Gastrocnemius medialis (tissue), 4 donors: ENCODE measurements around the gene AURKAIP1. TPM values are rescaled to one million over a fixed set of nuclear protein-coding genes. Genes with fewer than 3 reads are reported as not detected.

Experiments
- ATAC-seq, 2 donors: fragments of 150-250 bp; one replicate each; pipeline ENCODE4 v1.9.1; 2016
- DNase-seq, 2 donors: peaks; one replicate each; pipeline ENCODE4 v3.0.0-alpha.2; 2019
- H3K27ac ChIP-seq, 4 donors: fragments of 200-600 bp; sonication (generic); 1 replicate in 1 of 4; 2 replicates in 3 of 4; pipeline ENCODE4 v1.5.1; 2016 to 2018; ENCODE audit warnings: mild to moderate bottlenecking in 2 of 4, moderate library complexity in 1 of 4
- H3K27me3 ChIP-seq, 3 donors: fragments of 200-600 bp; sonication (generic) in 2 of 3; 1 replicate in 1 of 3; 2 replicates in 2 of 3; pipeline versions ENCODE4 v1.5.1 to v1.6.0; 2016 to 2019; ENCODE audit warnings: mild to moderate bottlenecking in 1 of 3, moderate library complexity in 1 of 3
- H3K36me3 ChIP-seq, 2 donors: fragments of 200-600 bp; sonication (generic) in 1 of 2; one replicate each; pipeline ENCODE4 v1.5.1; 2017 to 2018
- H3K4me1 ChIP-seq, 2 donors: fragments of 200-600 bp; sonication (generic) in 1 of 2; one replicate each; pipeline ENCODE4 v1.5.1; 2016 to 2017; ENCODE audit warnings: mild to moderate bottlenecking in 2 of 2
- H3K4me3 ChIP-seq, 4 donors: fragments of 200-600 bp; sonication (generic) in 3 of 4; 1 replicate in 1 of 4; 2 replicates in 3 of 4; pipeline ENCODE4 v1.5.1; 2016 to 2019; ENCODE audit warnings: mild to moderate bottlenecking in 2 of 4
- H3K9me3 ChIP-seq, 3 donors: fragments of 200-600 bp; sonication (generic) in 2 of 3; 1 replicate in 1 of 3; 2 replicates in 2 of 3; pipeline ENCODE4 v1.5.1; 2016 to 2019
- CTCF ChIP-seq, 5 experiments: fragments of 450-650 bp in 3 of 5; fragments of 200-600 bp in 2 of 5; sonication (generic) in 2 of 5; IDR thresholded peaks in 4 of 5; conservative IDR thresholded peaks in 1 of 5; 1 replicate in 4 of 5; 2 replicates in 1 of 5; pipeline ENCODE4 v1.5.1; 2016 to 2019; ENCODE audit warnings: antibody characterized with exemption in 5 of 5, mild to moderate bottlenecking in 3 of 5, moderate library complexity in 3 of 5
- POLR2A ChIP-seq, 2 donors: fragments of 450-650 bp; IDR thresholded peaks; one replicate each; pipeline ENCODE4 v1.6.1; 2017; ENCODE audit warnings: antibody characterized with exemption in 2 of 2, mild to moderate bottlenecking in 2 of 2, moderate library complexity in 2 of 2
- in situ Hi-C, 4 donors: fragments of 200-750 bp; cut with MboI; loops; one replicate each; pipeline versions ENCODE4 v1.15.0 to v1.8.0; 2017; ENCODE audit warnings: low sequenced_read_pairs in 4 of 4
- intact Hi-C: fragments of 100-400 bp; cut with DNase I; formaldehyde crosslinking; loops from one replicate; pipeline ENCODE4 v1.15.1; 2023; ENCODE audit warnings: low total_unique reads
- microRNA-seq, 2 donors: library from miRNA; unstranded; fragments of <30 nt; microRNA quantifications; one replicate each; pipeline ENCODE4, GENCODE V29; 2016; ENCODE audit warnings: borderline replicate concordance in 2 of 2
- total RNA-seq, 4 donors: library from RNA; depleted of rRNA; stranded (reverse); fragments of >200 nt; gene quantifications; one replicate each; pipeline versions ENCODE4 v1.1.0 to v1.2.3, GENCODE V29; 2016

AURKAIP1 gene
- total RNA-seq, 4 donors from 2014 or later = 165 to 450 (median 234) TPM

- Histone ChIP-seq H3K4me3 (peak overlapping the region; percentile 78 to 95 (median 85)), H3K27ac (peak overlapping the region; percentile 86 to 97 (median 92)), H3K36me3 (peaks cover 0 to 23% of the 10 kb centered on the region in 2 donors), H3K4me1 (peaks cover 43 to 53% of the 10 kb centered on the region in 2 donors), H3K9me3 (no peaks in the 10 kb centered on the region), H3K27me3 (no peaks in the 10 kb centered on the region)
- intact Hi-C loops (loop anchor here (2.0 kb wide), 2 partner anchors 15 to 25 kb away; partner anchors contain the start of genes DVL1 and PUSL1), in situ Hi-C loops (no loop called here)
- ATAC-seq (peak; percentile 10 to 28), DNase-seq (no peak)
- no peak for TF ChIP-seq POLR2A (IDR thresholded peaks at IDR 0.05)
- TF ChIP-seq CTCF (IDR thresholded peaks at IDR 0.05 in 4 of 5, conservative IDR thresholded peaks at IDR 0.05 in 1 of 5) = no peak
Measured at GRCh38 chr1:1324084-1324523, 50.9 kb downstream of the AURKAIP1 start.

Small RNAs within 50 kb of the gene (microRNA-seq; reads per million reads assigned to microRNA genes)
- 0 reads per million in 2 donors for gene MIR6808

Other genes starting within 250 kb of the AURKAIP1 start
- under 1 TPM in 2 of 4 donors, not detected in 2; 0.13 to 0.16 TPM for gene TTLL10, start 201.3 kb downstream of the AURKAIP1 start, total RNA-seq
- not detected for gene TNFRSF18, start 168.6 kb downstream of the AURKAIP1 start, total RNA-seq
- 1 to 10 TPM in 1 of 4 donors, under 1 TPM in 2, not detected in 1; 0.42 to 2.1 (median 0.46) TPM for gene TNFRSF4, start 161.1 kb downstream of the AURKAIP1 start, total RNA-seq
- 10 to 100 TPM; 51.0 to 94.2 (median 79.4) TPM for gene SDF4, start 143.2 kb downstream of the AURKAIP1 start, total RNA-seq
- 10 to 100 TPM in 3 of 4 donors, 1 to 10 TPM in 1; 8.5 to 32.8 (median 20.6) TPM for gene B3GALT6, start 143.0 kb downstream of the AURKAIP1 start, total RNA-seq
- gene C1QTNF12, start 128.5 kb downstream of the AURKAIP1 start, total RNA-seq = 1 to 10 TPM in 1 of 4 donors, not detected in 3; 2.7 TPM
- gene UBE2J2, start 101.4 kb downstream of the AURKAIP1 start, total RNA-seq = 10 to 100 TPM; 31.3 to 42.3 (median 38.3) TPM
- gene SCNN1D, start 94.8 kb downstream of the AURKAIP1 start, total RNA-seq = under 1 TPM in 3 of 4 donors, not detected in 1; 0.19 to 0.91 (median 0.66) TPM
- gene ACAP3, start 67.3 kb downstream of the AURKAIP1 start, total RNA-seq = 10 to 100 TPM; 18.4 to 31.9 (median 25.8) TPM
- gene PUSL1, start 66.6 kb downstream of the AURKAIP1 start, total RNA-seq = 10 to 100 TPM in 2 of 4 donors, 1 to 10 TPM in 2; 6.2 to 13.1 (median 9.5) TPM
- gene INTS11, start 50.5 kb downstream of the AURKAIP1 start, total RNA-seq = 10 to 100 TPM; 74.0 to 94.4 (median 84.7) TPM
- gene CPTP, start 50.4 kb downstream of the AURKAIP1 start, total RNA-seq = 10 to 100 TPM; 22.7 to 64.9 (median 34.0) TPM
- gene TAS1R3, start 43.9 kb downstream of the AURKAIP1 start, total RNA-seq = under 1 TPM in 2 of 4 donors, not detected in 2; 0.20 to 0.44 TPM
- gene DVL1, start 25.8 kb downstream of the AURKAIP1 start, total RNA-seq = 100 to 1,000 TPM; 196 to 311 (median 258) TPM
- 10 to 100 TPM; 13.9 to 41.9 (median 34.2) TPM for gene MXRA8, start 16.7 kb downstream of the AURKAIP1 start, total RNA-seq
- gene CCNL2, start 24.1 kb upstream of the AURKAIP1 start, total RNA-seq = 10 to 100 TPM; 35.0 to 91.1 (median 43.7) TPM
- gene MRPL20, start 32.1 kb upstream of the AURKAIP1 start, total RNA-seq = 100 to 1,000 TPM; 167 to 260 (median 203) TPM
- 1 to 10 TPM in 3 of 4 donors, under 1 TPM in 1; 0.16 to 1.8 (median 1.3) TPM for gene ANKRD65, start 46.1 kb upstream of the AURKAIP1 start, total RNA-seq
- 1 to 10 TPM; 2.1 to 8.3 (median 6.0) TPM for gene VWA1, start 60.5 kb upstream of the AURKAIP1 start, total RNA-seq
- under 1 TPM in 1 of 4 donors, not detected in 3; 0.07 TPM for gene ATAD3C, start 74.5 kb upstream of the AURKAIP1 start, total RNA-seq
- gene ATAD3B, start 96.6 kb upstream of the AURKAIP1 start, total RNA-seq = 1 to 10 TPM; 3.5 to 7.1 (median 5.9) TPM
- 10 to 100 TPM; 22.9 to 47.9 (median 35.6) TPM for gene ATAD3A, start 137.0 kb upstream of the AURKAIP1 start, total RNA-seq
- gene TMEM240, start 165.4 kb upstream of the AURKAIP1 start, total RNA-seq = 1 to 10 TPM in 3 of 4 donors, not detected in 1; 1.1 to 2.0 (median 1.9) TPM
- gene SSU72, start 199.7 kb upstream of the AURKAIP1 start, total RNA-seq = 100 to 1,000 TPM; 141 to 235 (median 208) TPM
- gene FNDC10, start 224.9 kb upstream of the AURKAIP1 start, total RNA-seq = 1 to 10 TPM in 1 of 4 donors, under 1 TPM in 2, not detected in 1; 0.20 to 1.3 (median 0.94) TPM
- 100 to 1,000 TPM in 2 of 4 donors, 10 to 100 TPM in 2; 66.4 to 154 (median 117) TPM for gene MIB2, start 240.3 kb upstream of the AURKAIP1 start, total RNA-seq